NCI-H2227 (cell line): Measurements from ENCODE around the gene CXCR5.

Experiments
- DNase-seq: peaks from one replicate; lab custom pipeline; 2025; ENCODE audit not compliant: unreplicated experiment; lab: John Stamatoyannopoulos, UW

Gene CXCR5

GRCh38 chr11:118876286-118876685 lies 7.4 kb upstream of the CXCR5 start:
- DNase-seq, result no peak

GRCh38 chr11:118877487-118878162 lies 6.1 kb upstream of the CXCR5 start:
- DNase-seq, result no peak

GRCh38 chr11:118878163-118878563 lies 5.5 kb upstream of the CXCR5 start:
- DNase-seq, result no peak

- DNase-seq, result no peak
Observed at GRCh38 chr11:118881228-118881627, 2.5 kb upstream of the CXCR5 start.

- no peak for DNase-seq
Observed at GRCh38 chr11:118882491-118882890, 1.2 kb upstream of the CXCR5 start.

- DNase-seq, result no peak
Observed at GRCh38 chr11:118883004-118883367, 706 bp upstream of the CXCR5 start.

- no peak for DNase-seq
Observed at GRCh38 chr11:118884875-118885274, 1.2 kb downstream of the CXCR5 start.

- no peak for DNase-seq
Observed at GRCh38 chr11:118885319-118885718, 1.6 kb downstream of the CXCR5 start.

- no peak for DNase-seq
Observed at GRCh38 chr11:118885831-118886565, 2.3 kb downstream of the CXCR5 start.

GRCh38 chr11:118886681-118887111 lies 3.0 kb downstream of the CXCR5 start:
- DNase-seq, result no peak

GRCh38 chr11:118887206-118887605 lies 3.5 kb downstream of the CXCR5 start:
- DNase-seq, result no peak

- no peak for DNase-seq
Observed at GRCh38 chr11:118888398-118888797, 4.7 kb downstream of the CXCR5 start.

- DNase-seq, result no peak
Observed at GRCh38 chr11:118889797-118890196, 6.1 kb downstream of the CXCR5 start.

GRCh38 chr11:118892514-118892913 lies 8.8 kb downstream of the CXCR5 start:
- no peak for DNase-seq

- no peak for DNase-seq
Observed at GRCh38 chr11:118892964-118893363, 9.3 kb downstream of the CXCR5 start.

- no peak for DNase-seq
Observed at GRCh38 chr11:118893662-118894061, 10.0 kb downstream of the CXCR5 start.

- DNase-seq, result no peak
Observed at GRCh38 chr11:118894192-118894591, 10.5 kb downstream of the CXCR5 start.

GRCh38 chr11:118895093-118896039 lies 11.7 kb downstream of the CXCR5 start:
- DNase-seq, result no peak

- no peak for DNase-seq
Observed at GRCh38 chr11:118896472-118896913, 12.8 kb downstream of the CXCR5 start.

- DNase-seq, result no peak
Observed at GRCh38 chr11:118896921-118897591, 13.4 kb downstream of the CXCR5 start.

- no peak for DNase-seq
Observed at GRCh38 chr11:118897721-118898310, 14.1 kb downstream of the CXCR5 start.
